Lower lobe of right lung (tissue), 2 donors: ENCODE results near the gene ANXA7. TPM values are rescaled to one million over a fixed set of nuclear protein-coding genes. Genes with fewer than 3 reads are reported as not detected.

ENCODE experiments used
- ATAC-seq, 2 donors: fragments of 200-7000 bp; cut with Tn5 transposase; one replicate each; pipeline ENCODE4 v1.9.1; 2020 to 2022; ENCODE audit warnings: mild to moderate bottlenecking in 2 of 2, moderate library complexity in 2 of 2
- DNase-seq: peaks from one replicate; pipeline ENCODE4 v3.0.0-alpha.2; 2020
- H3K27ac ChIP-seq: fragments of 200-600 bp; one replicate; pipeline ENCODE4 v1.8.0; 2022
- H3K27me3 ChIP-seq: fragments of 200-600 bp; one replicate; pipeline ENCODE4 v1.8.0; 2022; ENCODE audit warnings: low read depth
- H3K36me3 ChIP-seq: fragments of 200-600 bp; one replicate; pipeline ENCODE4 v1.8.0; 2022; ENCODE audit warnings: mild to moderate bottlenecking
- H3K4me1 ChIP-seq: fragments of 200-600 bp; one replicate; pipeline ENCODE4 v1.8.0; 2022
- H3K4me3 ChIP-seq: fragments of 200-600 bp; one replicate; pipeline ENCODE4 v1.8.0; 2022; ENCODE audit warnings: mild to moderate bottlenecking
- H3K9me3 ChIP-seq: fragments of 200-600 bp; one replicate; pipeline ENCODE4 v1.8.0; 2022
- intact Hi-C: fragments of 100-400 bp; cut with DNase I; formaldehyde crosslinking; loops from one replicate; pipeline ENCODE4 v1.11.0; 2022
- total RNA-seq: library from RNA; stranded (reverse); fragmentation: NEBNext Ultra II Directional; extraction: Animal tissue kit (Norgen Biotek cat#: 25700); gene quantifications from one replicate; pipeline ENCODE4 v1.2.1, GENCODE V29; 2021
- TF ChIP-seq, protein P1 (sequence below): fragments of 200-600 bp; IDR thresholded peaks from one replicate; pipeline ENCODE4 v1.8.0; 2022; ENCODE audit warnings: antibody characterized with exemption, mild to moderate bottlenecking
- donor health status: DM: no; HTN: yes; CAD: no; lungs with severe emphysema.

The ANXA7 gene
- total RNA-seq, 1 donor from 2014 or later: 93.5 TPM

DNA sequence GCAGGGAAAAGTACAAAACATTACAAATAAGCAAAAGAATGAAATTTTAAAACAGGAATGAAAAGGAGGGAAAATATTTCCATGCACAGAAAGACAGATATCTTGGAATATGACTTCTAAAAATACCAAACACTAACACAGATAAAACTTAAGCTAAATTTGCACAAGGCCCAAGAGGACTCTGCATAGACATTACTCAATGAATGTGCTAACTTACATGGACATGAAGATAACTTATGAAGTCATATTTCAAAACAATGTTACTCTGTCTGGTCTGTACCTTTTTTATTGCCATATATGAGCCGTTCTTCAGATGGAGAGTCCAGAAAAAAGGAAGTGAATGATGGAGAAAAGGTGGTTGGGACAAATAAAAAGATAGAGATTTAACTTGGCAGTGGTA lies 34.5 kb upstream of the ANXA7 start:
- Histone ChIP-seq H3K9me3 (no peaks in the 10 kb centered on the region), H3K36me3 (peaks cover 58% of the 10 kb centered on the region), H3K4me3 (no peak overlapping the region), H3K4me1 (no peaks in the 10 kb centered on the region), H3K27me3 (no peaks in the 10 kb centered on the region), H3K27ac (no peak overlapping the region)
- DNase-seq: no peak
- TF ChIP-seq, protein P1, sequence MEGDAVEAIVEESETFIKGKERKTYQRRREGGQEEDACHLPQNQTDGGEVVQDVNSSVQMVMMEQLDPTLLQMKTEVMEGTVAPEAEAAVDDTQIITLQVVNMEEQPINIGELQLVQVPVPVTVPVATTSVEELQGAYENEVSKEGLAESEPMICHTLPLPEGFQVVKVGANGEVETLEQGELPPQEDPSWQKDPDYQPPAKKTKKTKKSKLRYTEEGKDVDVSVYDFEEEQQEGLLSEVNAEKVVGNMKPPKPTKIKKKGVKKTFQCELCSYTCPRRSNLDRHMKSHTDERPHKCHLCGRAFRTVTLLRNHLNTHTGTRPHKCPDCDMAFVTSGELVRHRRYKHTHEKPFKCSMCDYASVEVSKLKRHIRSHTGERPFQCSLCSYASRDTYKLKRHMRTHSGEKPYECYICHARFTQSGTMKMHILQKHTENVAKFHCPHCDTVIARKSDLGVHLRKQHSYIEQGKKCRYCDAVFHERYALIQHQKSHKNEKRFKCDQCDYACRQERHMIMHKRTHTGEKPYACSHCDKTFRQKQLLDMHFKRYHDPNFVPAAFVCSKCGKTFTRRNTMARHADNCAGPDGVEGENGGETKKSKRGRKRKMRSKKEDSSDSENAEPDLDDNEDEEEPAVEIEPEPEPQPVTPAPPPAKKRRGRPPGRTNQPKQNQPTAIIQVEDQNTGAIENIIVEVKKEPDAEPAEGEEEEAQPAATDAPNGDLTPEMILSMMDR: no peak
- ATAC-seq: no peak
- intact Hi-C loops: no loop called here

DNA sequence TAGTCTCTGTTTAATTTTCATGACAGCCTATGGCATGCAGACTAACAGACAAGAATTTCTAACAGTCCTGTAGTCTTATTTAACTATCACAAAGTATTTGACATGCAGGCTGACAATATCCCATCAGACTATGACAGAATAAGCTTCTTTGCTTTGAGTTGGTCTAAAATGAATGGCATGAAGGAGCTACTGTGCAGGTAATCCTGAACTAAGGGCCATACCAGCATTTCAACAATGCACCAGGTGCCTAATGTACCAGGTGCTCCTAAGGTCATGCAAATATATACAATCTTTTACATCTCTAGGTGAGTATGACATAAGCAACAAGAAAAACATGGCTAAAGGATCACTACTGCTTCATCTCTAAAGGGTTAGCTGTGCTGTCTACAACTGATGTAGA lies 33.1 kb upstream of the ANXA7 start:
- intact Hi-C loops: no loop called here
- H3K36me3 ChIP-seq: peaks cover 49% of the 10 kb centered on the region

DNA sequence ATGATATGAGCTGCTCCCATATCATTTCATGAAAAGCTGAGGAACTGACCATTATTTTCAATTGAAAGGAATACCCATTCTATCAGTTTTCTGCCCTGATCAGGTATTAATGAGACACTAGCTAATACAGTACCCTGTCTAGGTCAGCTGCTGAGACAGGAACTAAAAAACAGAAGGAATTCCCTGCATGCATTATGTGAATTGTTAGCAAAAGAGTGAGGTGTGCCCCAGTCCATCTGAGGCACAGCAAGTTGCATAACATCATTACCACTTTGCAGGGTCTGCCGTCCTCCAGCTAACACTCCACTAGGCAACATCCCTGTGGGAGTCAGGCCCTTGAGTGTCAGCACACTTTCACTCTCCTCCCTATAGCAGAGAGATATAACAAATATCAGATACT lies 30.6 kb upstream of the ANXA7 start:
- Histone ChIP-seq H3K9me3 (no peaks in the 10 kb centered on the region), H3K27me3 (no peaks in the 10 kb centered on the region), H3K4me1 (no peaks in the 10 kb centered on the region), H3K4me3 (no peak overlapping the region), H3K27ac (no peak overlapping the region), H3K36me3 (peaks cover 64% of the 10 kb centered on the region)
- DNase-seq: no peak
- TF ChIP-seq, protein P1: no peak
- intact Hi-C loops: no loop called here
- no peak for ATAC-seq

More for the DNA sequence above, 33.1 kb upstream of the ANXA7 start:
- Histone ChIP-seq H3K27ac (no peak overlapping the region), H3K4me3 (no peak overlapping the region), H3K4me1 (no peaks in the 10 kb centered on the region), H3K9me3 (no peaks in the 10 kb centered on the region), H3K27me3 (no peaks in the 10 kb centered on the region)
- no peak for ATAC-seq
- DNase-seq: no peak
- TF ChIP-seq, protein P1: no peak

DNA sequence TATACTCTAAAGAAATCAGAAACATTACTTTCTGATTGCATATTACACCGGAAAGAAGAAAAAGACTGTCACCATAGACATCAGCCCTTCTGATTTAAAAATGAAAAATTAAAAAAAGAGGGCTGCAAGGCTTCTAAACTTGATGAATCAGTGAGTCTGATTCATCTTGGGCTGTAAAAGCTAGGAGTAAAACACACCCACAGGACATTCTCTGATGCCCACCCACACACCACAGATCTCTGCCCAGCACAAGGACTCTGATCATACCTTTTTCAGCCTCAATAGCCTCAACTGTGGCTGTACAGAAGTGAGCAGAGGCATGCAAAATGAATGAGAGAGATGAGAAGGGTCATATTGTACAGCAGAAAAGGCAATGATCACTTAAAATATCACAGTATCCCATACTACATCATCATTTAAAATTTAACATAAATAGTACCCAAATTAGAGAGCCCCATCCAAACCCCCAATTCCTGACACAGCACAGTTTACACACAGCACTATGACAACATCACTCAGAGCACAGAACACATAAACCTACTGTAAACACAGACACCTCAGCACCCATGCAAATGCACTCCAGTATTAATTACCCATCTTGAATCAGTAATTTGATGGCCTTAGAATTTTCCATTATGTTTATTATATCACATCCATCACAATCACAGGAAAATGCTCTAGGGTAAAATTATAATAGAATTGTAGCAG lies 25.9 kb upstream of the ANXA7 start:
- Histone ChIP-seq H3K9me3 (no peaks in the 10 kb centered on the region), H3K4me3 (no peak overlapping the region), H3K27ac (no peak overlapping the region), H3K27me3 (no peaks in the 10 kb centered on the region), H3K36me3 (peaks cover 65% of the 10 kb centered on the region), H3K4me1 (no peaks in the 10 kb centered on the region)
- TF ChIP-seq, protein P1: no peak
- ATAC-seq (no peak), DNase-seq (no peak)
- intact Hi-C loops: no loop called here

DNA sequence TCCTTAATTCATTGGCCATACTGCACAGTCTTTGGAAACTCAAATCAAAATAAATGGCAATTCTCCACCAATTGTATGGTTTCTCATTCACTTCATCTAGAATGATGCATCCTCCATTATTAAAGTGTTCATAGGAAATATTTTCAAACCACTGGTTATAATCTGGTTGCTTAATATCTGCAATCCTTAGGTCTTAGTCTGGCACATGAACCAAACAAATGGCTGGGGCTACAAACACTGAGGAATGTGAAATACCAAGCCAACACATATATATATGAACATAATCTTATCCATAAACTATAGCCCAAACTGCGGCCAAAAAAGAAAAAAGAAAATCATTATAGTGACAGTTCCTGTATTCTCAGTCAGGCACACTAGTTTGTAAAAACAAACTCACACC lies 25.2 kb upstream of the ANXA7 start:
- H3K36me3 ChIP-seq: peaks cover 58% of the 10 kb centered on the region
- TF ChIP-seq, protein P1: no peak
- DNase-seq (no peak), ATAC-seq (no peak)
- H3K9me3 ChIP-seq: no peaks in the 10 kb centered on the region
- intact Hi-C loops: no loop called here
- H3K27ac ChIP-seq: no peak overlapping the region
- H3K4me3 ChIP-seq: no peak overlapping the region
- no peaks in the 10 kb centered on the region for H3K4me1 ChIP-seq
- H3K27me3 ChIP-seq: no peaks in the 10 kb centered on the region
